Breast epithelium (tissue), 4 donors: ENCODE data around the gene FCHSD2. TPM values are rescaled to one million over a fixed set of nuclear protein-coding genes. Genes with fewer than 3 reads are reported as not detected.

Source experiments
- DNase-seq, 2 donors: peaks; one replicate each; pipeline ENCODE4 v3.0.0-alpha.2; 2019; ENCODE audit warnings: low spot score in 2 of 2
- H3K27ac ChIP-seq, 2 donors: fragments of 200-600 bp; sonication (generic) in 1 of 2; one replicate each; pipeline ENCODE4 v1.5.1; 2016 to 2019; ENCODE audit warnings: mild to moderate bottlenecking in 1 of 2
- H3K27me3 ChIP-seq, 2 donors: fragments of 200-600 bp; sonication (generic) in 1 of 2; one replicate each; pipeline versions ENCODE4 v1.5.1 to v1.6.0; 2017 to 2019; ENCODE audit warnings: control low read depth in 1 of 2, mild to moderate bottlenecking in 1 of 2
- H3K36me3 ChIP-seq: fragments of 200-600 bp; one replicate; pipeline ENCODE4 v1.5.1; 2019
- H3K4me1 ChIP-seq, 2 donors: fragments of 200-600 bp; sonication (generic); one replicate each; pipeline ENCODE4 v1.5.1; 2016 to 2019; ENCODE audit warnings: control low read depth in 1 of 2
- H3K4me3 ChIP-seq, 3 donors: fragments of 200-600 bp; sonication (generic); 1 replicate in 2 of 3; 2 replicates in 1 of 3; pipeline ENCODE4 v1.5.1; 2016 to 2019; ENCODE audit warnings: mild to moderate bottlenecking in 3 of 3, moderate library complexity in 2 of 3
- H3K9me3 ChIP-seq, 2 donors: fragments of 200-600 bp; sonication (generic) in 1 of 2; one replicate each; pipeline ENCODE4 v1.5.1; 2016 to 2019; ENCODE audit warnings: control low read depth in 1 of 2
- CTCF ChIP-seq, 3 donors: fragments of 450-650 bp; IDR thresholded peaks; one replicate each; pipeline ENCODE4 v1.5.1; 2016 to 2017; ENCODE audit warnings: antibody characterized with exemption in 3 of 3, mild to moderate bottlenecking in 3 of 3, moderate library complexity in 3 of 3
- POLR2A ChIP-seq: fragments of 450-650 bp; IDR thresholded peaks from one replicate; pipeline ENCODE4 v1.6.1; 2016; ENCODE audit warnings: antibody characterized with exemption, mild to moderate bottlenecking, moderate library complexity
- POLR2AphosphoS5 ChIP-seq, 3 donors: sonication (generic); formaldehyde crosslinking; IDR thresholded peaks; one replicate each; pipeline ENCODE4 v1.6.1; 2017; ENCODE audit warnings: antibody characterized with exemption in 3 of 3
- intact Hi-C: fragments of 100-400 bp; cut with DNase I; formaldehyde crosslinking; loops from one replicate; pipeline ENCODE4 v1.15.1; 2023; ENCODE audit warnings: low total_unique reads
- total RNA-seq, 3 donors: library from RNA; depleted of rRNA; stranded (reverse); fragments of >200 nt; gene quantifications; one replicate each; pipeline ENCODE4 v1.1.0, GENCODE V29; 2016

Gene FCHSD2
- total RNA-seq, 3 donors from 2014 or later, result 15.5 to 23.4 (median 19.0) TPM

DNA sequence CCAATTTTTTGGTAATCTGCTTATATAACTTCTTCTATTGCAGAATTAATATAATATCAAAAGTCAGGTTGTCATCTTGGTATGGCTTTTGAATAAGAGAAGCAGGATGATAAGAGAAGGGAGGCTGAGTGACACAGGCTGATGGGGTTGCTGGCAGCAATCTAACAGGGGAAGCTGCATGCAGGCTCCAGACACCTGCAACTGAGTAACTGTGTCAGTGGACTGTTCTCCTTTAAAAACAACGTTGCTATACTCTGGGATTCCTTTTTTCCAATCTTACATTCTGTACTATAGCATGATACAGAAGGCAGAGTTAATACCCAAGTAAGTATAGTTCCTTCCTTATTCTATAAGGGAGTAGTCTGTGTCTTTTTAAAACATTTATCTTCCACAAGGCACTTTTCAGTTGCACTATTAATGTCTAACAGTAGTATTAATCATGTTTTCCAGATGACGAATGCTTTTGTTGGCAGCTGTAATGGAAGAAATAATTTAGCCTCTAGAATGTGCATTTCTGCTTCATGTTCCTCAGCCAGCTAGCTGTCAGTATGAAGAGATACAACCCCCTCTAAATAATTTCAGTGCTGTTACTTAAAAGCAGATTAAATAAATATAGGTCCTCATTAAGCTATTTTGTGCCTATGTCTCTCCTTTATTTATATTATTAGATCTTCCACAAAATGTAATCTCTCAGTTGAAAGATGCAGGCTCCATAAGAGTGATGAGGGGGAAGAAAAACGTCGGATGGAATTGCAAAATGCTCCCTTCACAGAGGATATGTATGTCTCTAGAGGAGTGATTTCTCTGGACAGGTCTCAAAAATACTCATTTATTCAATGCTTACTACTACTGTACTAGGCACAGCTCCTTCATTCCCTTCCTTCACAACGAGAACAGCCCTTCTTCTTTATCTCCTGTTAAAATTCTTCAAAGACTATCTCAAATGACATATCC, 277.1 kb downstream of the FCHSD2 start:
- Histone ChIP-seq H3K27ac (no peak overlapping the region), H3K4me3 (no peak overlapping the region)
- TF ChIP-seq POLR2AphosphoS5 (IDR thresholded peaks at IDR 0.05) (no peak), POLR2A (no peak), CTCF (IDR thresholded peaks at IDR 0.05) (no peak)

DNA sequence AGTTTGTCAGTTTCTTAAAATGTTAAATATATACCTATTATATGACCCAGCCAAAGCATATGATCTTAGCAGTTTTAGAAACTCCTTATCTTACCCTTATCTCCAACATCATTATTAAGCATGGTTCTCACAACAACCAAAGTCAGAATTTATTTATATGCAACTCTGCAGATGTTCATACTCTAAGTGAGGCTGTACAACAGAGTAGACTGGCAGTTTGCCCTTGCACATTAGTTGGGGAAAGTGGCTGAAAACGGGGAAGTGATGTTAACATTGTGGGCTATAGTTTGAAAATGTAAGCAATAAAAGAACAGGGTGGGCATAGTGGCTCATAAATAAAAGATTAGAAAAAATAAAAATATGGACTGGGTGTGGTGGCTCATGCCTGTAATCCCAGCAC, 278.2 kb downstream of the FCHSD2 start:
- DNase-seq, result no peak
- no peak for TF ChIP-seq CTCF (IDR thresholded peaks at IDR 0.05)
- TF ChIP-seq POLR2AphosphoS5 (IDR thresholded peaks at IDR 0.05), result no peak
- no peak for TF ChIP-seq POLR2A
- no peaks in the 10 kb centered on the region for H3K9me3 ChIP-seq
- H3K27me3 ChIP-seq, result no peaks in the 10 kb centered on the region
- intact Hi-C loops, result no loop called here
- no peak overlapping the region for H3K4me3 ChIP-seq
- H3K4me1 ChIP-seq, result no peaks in the 10 kb centered on the region
- no peak overlapping the region for H3K27ac ChIP-seq
- no peaks in the 10 kb centered on the region for H3K36me3 ChIP-seq

More for the DNA sequence above, 277.1 kb downstream of the FCHSD2 start:
- no peaks in the 10 kb centered on the region for H3K36me3 ChIP-seq
- intact Hi-C loops, result no loop called here
- no peak for DNase-seq
- no peaks in the 10 kb centered on the region for H3K27me3 ChIP-seq
- no peaks in the 10 kb centered on the region for H3K4me1 ChIP-seq
- no peaks in the 10 kb centered on the region for H3K9me3 ChIP-seq

DNA sequence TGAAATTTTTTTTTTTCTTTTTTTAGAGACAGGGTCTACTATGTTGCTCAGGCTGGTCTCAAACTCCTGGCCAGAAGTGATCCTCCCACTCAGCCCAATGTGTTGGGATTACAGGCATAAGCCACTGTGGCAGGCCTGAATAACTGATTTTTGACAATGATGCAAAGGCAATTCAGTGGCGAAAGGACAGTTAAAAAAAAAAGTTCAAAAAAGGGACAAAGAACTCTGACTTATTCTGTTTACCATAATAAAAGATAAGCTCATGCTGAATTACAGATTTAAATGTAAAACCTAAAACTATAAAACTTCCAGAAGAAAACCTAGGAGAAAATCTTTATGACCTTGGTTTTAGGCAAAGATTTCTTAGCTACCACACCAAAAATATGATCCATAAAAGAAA, 279.0 kb downstream of the FCHSD2 start:
- no peaks in the 10 kb centered on the region for H3K27me3 ChIP-seq
- H3K27ac ChIP-seq, result no peak overlapping the region
- TF ChIP-seq POLR2A, result no peak
- no peak for TF ChIP-seq CTCF (IDR thresholded peaks at IDR 0.05)
- TF ChIP-seq POLR2AphosphoS5 (IDR thresholded peaks at IDR 0.05), result no peak
- no peaks in the 10 kb centered on the region for H3K36me3 ChIP-seq
- H3K4me3 ChIP-seq, result no peak overlapping the region
- intact Hi-C loops, result no loop called here
- no peaks in the 10 kb centered on the region for H3K4me1 ChIP-seq
- H3K9me3 ChIP-seq, result no peaks in the 10 kb centered on the region
- no peak for DNase-seq

- no peak for DNase-seq
- no peak overlapping the region for H3K27ac ChIP-seq
- H3K36me3 ChIP-seq, result no peaks in the 10 kb centered on the region
- no peaks in the 10 kb centered on the region for H3K27me3 ChIP-seq
- intact Hi-C loops, result no loop called here
- no peaks in the 10 kb centered on the region for H3K4me1 ChIP-seq
- H3K4me3 ChIP-seq, result no peak overlapping the region
- no peaks in the 10 kb centered on the region for H3K9me3 ChIP-seq
- TF ChIP-seq CTCF (IDR thresholded peaks at IDR 0.05) (no peak), POLR2A (no peak), POLR2AphosphoS5 (IDR thresholded peaks at IDR 0.05) (no peak)
These were observed 281.5 kb downstream of the FCHSD2 start for GRCh38 chr11:72860592-72860991.

DNA sequence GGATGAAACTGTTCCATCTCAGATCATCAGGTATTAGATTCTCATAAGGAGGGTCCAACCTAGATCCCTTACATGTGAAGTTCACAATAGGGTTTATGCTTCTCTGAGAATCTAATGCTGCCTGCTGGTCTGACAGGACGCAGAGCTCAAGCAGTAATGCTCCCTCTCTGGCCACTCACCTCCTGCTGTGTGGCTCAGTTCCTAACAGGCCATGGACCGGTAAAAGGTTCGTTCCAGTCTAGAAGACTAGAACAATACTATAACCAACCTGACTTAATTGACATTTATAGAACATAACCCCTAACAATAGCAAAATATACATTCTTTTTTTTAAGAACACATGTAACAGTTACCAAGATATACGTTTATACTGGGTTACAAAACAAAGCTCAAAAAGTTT, 282.1 kb downstream of the FCHSD2 start:
- Histone ChIP-seq H3K4me3 (no peak overlapping the region), H3K9me3 (no peaks in the 10 kb centered on the region), H3K4me1 (no peaks in the 10 kb centered on the region), H3K27me3 (no peaks in the 10 kb centered on the region), H3K27ac (no peak overlapping the region), H3K36me3 (no peaks in the 10 kb centered on the region)
- DNase-seq, result no peak
- TF ChIP-seq POLR2A, result no peak
- no peak for TF ChIP-seq CTCF (IDR thresholded peaks at IDR 0.05)
- no peak for TF ChIP-seq POLR2AphosphoS5 (IDR thresholded peaks at IDR 0.05)
- intact Hi-C loops, result no loop called here
